PC-9 (cell line): Measurements from ENCODE around the gene EGR1.

Experiments
- EZH2 ChIP-seq: fragments of 200-600 bp; sonication (generic); IDR thresholded peaks from 2 replicates; pipeline ENCODE4 v1.8.0; 2017; ENCODE audit warnings: antibody characterized with exemption, low read depth
- TF ChIP-seq, protein P1 (sequence below): fragments of 200-600 bp; sonication (generic); conservative IDR thresholded peaks from 2 replicates; pipeline ENCODE4 v1.6.1; 2017; ENCODE audit warnings: mixed run types, antibody characterized with exemption, mild to moderate bottlenecking, moderate library complexity

DNA sequence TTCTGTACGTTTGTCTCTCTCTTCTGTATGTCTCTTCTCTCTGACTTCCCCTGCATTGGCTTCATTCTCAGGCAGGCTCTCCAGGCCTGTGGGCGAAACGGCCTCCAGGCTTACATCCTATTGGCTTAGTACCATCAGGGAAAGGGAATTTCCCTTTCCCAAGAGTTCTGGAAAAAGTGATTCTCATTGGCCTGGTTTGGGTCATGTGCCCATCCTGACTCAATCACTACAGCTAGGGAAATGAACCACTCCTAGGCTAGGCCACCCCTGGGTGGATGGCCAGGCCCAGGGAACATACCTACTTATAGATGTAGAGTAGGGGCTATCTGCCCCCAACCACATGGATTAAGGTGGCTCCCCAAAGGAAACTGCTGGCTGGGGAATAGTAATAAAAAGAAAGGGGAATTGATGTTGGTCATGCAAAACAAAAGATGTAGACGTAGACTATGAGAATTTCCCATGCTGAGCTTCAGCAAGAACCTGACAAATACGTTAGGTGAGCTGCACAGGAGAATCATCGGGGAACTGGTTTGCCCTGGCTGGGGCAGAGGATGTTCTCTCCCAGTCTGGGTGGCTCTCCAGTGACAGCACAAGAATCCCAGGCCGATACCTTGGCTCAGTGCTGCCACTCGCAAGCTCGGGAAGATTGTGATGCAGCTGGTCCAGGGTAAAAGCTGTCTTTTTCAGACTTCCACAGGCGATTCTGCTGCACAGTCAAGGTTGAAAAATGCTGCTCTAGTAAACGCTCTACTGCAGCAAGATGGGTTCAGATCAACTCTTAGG lies 3.7 kb upstream of the EGR1 start:
- TF ChIP-seq, protein P1, sequence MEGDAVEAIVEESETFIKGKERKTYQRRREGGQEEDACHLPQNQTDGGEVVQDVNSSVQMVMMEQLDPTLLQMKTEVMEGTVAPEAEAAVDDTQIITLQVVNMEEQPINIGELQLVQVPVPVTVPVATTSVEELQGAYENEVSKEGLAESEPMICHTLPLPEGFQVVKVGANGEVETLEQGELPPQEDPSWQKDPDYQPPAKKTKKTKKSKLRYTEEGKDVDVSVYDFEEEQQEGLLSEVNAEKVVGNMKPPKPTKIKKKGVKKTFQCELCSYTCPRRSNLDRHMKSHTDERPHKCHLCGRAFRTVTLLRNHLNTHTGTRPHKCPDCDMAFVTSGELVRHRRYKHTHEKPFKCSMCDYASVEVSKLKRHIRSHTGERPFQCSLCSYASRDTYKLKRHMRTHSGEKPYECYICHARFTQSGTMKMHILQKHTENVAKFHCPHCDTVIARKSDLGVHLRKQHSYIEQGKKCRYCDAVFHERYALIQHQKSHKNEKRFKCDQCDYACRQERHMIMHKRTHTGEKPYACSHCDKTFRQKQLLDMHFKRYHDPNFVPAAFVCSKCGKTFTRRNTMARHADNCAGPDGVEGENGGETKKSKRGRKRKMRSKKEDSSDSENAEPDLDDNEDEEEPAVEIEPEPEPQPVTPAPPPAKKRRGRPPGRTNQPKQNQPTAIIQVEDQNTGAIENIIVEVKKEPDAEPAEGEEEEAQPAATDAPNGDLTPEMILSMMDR, result no peak
- no peak for TF ChIP-seq EZH2
